Kidney (tissue), 14 donors: ENCODE measurements around the gene CAMKMT. TPM values are rescaled to one million over a fixed set of nuclear protein-coding genes. Genes with fewer than 3 reads are reported as not detected.

Source experiments
- DNase-seq, 5 donors: peaks; one replicate each; pipeline ENCODE4 v3.0.0-alpha.2; 2013 to 2020
- FAIRE-seq: peaks from 2 replicates; lab custom pipeline; 2012; peaks lifted over from hg19 to GRCh38; lab: Jason Lieb, UNC
- H3K27ac ChIP-seq, 2 donors: one replicate each; pipeline ENCODE4 v1.7.0; 2013; ENCODE audit warnings: low read depth in 2 of 2, low read length in 2 of 2, inconsistent platforms in 1 of 2
- H3K27me3 ChIP-seq: one replicate; pipeline ENCODE4 v1.7.1; 2013; ENCODE audit warnings: low read length, inconsistent platforms; ENCODE audit not compliant: control insufficient read depth, insufficient read depth
- H3K36me3 ChIP-seq, 3 donors: one replicate each; pipeline versions ENCODE4 v1.7.0 to v1.7.1; 2013; ENCODE audit warnings: low read length in 3 of 3, control low read depth in 1 of 3, inconsistent platforms in 1 of 3; ENCODE audit not compliant: insufficient read depth in 3 of 3, control insufficient read depth in 2 of 3
- H3K4me1 ChIP-seq, 3 donors: one replicate each; pipeline versions ENCODE4 v1.7.0 to v1.7.1; 2013; ENCODE audit warnings: low read length in 3 of 3, inconsistent platforms in 1 of 3, low read depth in 1 of 3; ENCODE audit not compliant: control insufficient read depth in 2 of 3, insufficient read depth in 2 of 3
- H3K4me3 ChIP-seq, 3 donors: one replicate each; pipeline versions ENCODE4 v1.7.0 to v1.8.1; 2013; ENCODE audit warnings: low read length in 3 of 3, control low read depth in 1 of 3, inconsistent platforms in 1 of 3
- H3K9ac ChIP-seq, 3 donors: one replicate each; pipeline versions ENCODE4 v1.7.0 to v1.7.1; 2013; ENCODE audit warnings: low read length in 3 of 3, control low read depth in 1 of 3, inconsistent platforms in 1 of 3
- H3K9me3 ChIP-seq, 3 donors: one replicate each; pipeline versions ENCODE4 v1.7.0 to v1.7.1; 2013; ENCODE audit warnings: low read length in 3 of 3, control low read depth in 1 of 3, inconsistent platforms in 1 of 3; ENCODE audit not compliant: control insufficient read depth in 2 of 3, insufficient read depth in 1 of 3
- intact Hi-C: fragments of 100-400 bp; cut with DNase I; formaldehyde crosslinking; loops from one replicate; pipeline ENCODE4 v1.11.1; 2022
- polyA plus RNA-seq: library from polyadenylated mRNA; stranded (reverse); fragments of 350-450 nt; fragmentation: Illumina TruSeq; extraction: RNeasy Lipid Tissue Mini Kit (QIAGEN cat#74804); gene quantifications from one replicate; pipeline ENCODE4 v1.2.3, GENCODE V29; 2014; ENCODE audit warnings: low read depth, low replicate concordance; ENCODE audit not compliant: insufficient read depth
- total RNA-seq: library from RNA; stranded (reverse); fragmentation: NEBNext Ultra II Directional; extraction: Animal tissue kit (Norgen Biotek cat#: 25700); gene quantifications from one replicate; pipeline ENCODE4 v1.2.1, GENCODE V29; 2021
- TF ChIP-seq, protein P1 (sequence below): IDR thresholded peaks from 3 replicates; pipeline ENCODE4 v1.5.1; 2012; ENCODE audit warnings: mild to moderate bottlenecking, moderate library complexity, borderline replicate concordance; ENCODE audit not compliant: insufficient read depth; ENCODE audit errors: extremely low read depth
- donor health status: control.
- donor health status: control.
- donor health status: control.
- donor health status: control.
- donor health status: control.
- donor health status: DM: yes; HTN: yes; CAD: no.
- donor health status: Normal renal cell carcinoma (clear cell type).

The CAMKMT gene
- total and polyA plus RNA-seq, 2 donors from 2014 or later: 9.9 to 14.5 TPM

DNA sequence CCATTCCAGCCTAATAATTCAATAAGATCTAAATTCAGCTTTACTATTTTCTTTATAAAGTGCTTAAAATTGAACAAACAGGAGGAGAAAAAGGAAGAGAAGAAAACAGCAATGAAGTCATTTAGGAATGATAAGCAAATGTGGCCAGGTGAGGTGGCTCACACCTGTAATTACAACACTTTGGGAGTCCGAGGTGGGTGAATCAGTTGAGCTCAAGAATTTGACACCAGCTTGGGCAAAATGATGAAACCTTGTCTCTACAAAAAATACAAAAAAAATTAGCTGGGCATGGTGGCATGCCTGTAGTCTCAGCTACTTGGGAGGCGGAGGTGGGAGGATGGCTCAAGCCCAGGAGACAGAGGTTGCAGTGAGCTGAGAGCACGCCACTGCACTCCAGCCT lies 129.0 kb downstream of the CAMKMT start:
- Histone ChIP-seq H3K9me3 (no peaks in the 10 kb centered on the region), H3K4me1 (no peaks in the 10 kb centered on the region), H3K9ac (no peak overlapping the region), H3K27me3 (no peaks in the 10 kb centered on the region), H3K27ac (no peak overlapping the region), H3K36me3 (no peaks in the 10 kb centered on the region), H3K4me3 (no peak overlapping the region)
- no peak for FAIRE-seq
- DNase-seq: no peak
- intact Hi-C loops: no loop called here
- TF ChIP-seq, protein P1, sequence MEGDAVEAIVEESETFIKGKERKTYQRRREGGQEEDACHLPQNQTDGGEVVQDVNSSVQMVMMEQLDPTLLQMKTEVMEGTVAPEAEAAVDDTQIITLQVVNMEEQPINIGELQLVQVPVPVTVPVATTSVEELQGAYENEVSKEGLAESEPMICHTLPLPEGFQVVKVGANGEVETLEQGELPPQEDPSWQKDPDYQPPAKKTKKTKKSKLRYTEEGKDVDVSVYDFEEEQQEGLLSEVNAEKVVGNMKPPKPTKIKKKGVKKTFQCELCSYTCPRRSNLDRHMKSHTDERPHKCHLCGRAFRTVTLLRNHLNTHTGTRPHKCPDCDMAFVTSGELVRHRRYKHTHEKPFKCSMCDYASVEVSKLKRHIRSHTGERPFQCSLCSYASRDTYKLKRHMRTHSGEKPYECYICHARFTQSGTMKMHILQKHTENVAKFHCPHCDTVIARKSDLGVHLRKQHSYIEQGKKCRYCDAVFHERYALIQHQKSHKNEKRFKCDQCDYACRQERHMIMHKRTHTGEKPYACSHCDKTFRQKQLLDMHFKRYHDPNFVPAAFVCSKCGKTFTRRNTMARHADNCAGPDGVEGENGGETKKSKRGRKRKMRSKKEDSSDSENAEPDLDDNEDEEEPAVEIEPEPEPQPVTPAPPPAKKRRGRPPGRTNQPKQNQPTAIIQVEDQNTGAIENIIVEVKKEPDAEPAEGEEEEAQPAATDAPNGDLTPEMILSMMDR: no peak

DNA sequence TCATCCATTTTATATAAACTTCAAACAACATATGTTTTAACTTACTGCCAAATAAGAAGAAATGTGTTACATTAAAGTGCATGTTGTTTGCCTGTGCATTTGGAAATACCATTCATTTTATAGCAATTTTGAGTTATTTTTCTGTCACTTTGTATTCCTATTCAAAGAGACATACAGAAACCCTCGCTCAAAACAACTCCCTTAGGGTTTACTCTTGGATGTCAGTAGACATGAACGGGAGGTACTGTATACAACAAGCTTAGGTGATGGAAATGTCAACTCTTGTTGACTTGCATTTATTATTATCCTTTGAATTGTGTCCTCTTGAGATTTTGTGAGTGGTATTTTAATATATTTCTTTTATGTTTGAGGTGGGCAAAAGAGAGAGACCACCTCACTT lies 132.3 kb downstream of the CAMKMT start:
- intact Hi-C loops: no loop called here
- TF ChIP-seq, protein P1: no peak
- H3K9me3 ChIP-seq: no peaks in the 10 kb centered on the region
- DNase-seq (no peak), FAIRE-seq (no peak)
- H3K36me3 ChIP-seq: no peaks in the 10 kb centered on the region
- H3K27me3 ChIP-seq: no peaks in the 10 kb centered on the region
- no peak overlapping the region for H3K9ac ChIP-seq
- H3K27ac ChIP-seq: no peak overlapping the region
- H3K4me3 ChIP-seq: no peak overlapping the region
- H3K4me1 ChIP-seq: no peaks in the 10 kb centered on the region

GRCh38 chr2:44495035-44495434 lies 133.3 kb downstream of the CAMKMT start:
- Histone ChIP-seq H3K9me3 (no peaks in the 10 kb centered on the region), H3K27me3 (no peaks in the 10 kb centered on the region), H3K4me1 (no peaks in the 10 kb centered on the region), H3K27ac (no peak overlapping the region), H3K36me3 (no peaks in the 10 kb centered on the region), H3K9ac (no peak overlapping the region), H3K4me3 (no peak overlapping the region)
- DNase-seq (no peak), FAIRE-seq (no peak)
- intact Hi-C loops: no loop called here
- TF ChIP-seq, protein P1: no peak

DNA sequence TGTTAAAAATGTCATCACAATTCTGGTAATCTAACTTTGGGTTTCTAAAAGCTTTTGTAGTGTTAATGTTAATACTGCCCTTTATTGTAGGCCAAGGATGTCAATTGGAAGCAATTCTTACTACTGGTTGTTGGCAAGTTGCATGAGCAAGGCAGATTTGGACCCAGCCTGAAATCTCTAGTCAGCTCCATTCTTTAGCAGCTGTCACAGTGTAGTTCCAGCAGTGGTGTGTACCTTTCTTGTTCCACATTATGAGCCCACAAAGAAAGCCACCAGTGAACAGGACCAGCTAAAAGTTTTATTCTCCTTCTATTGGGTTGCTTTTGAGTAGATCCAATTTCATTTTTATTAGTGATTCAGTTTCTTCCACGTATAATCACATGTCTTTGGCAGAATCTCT lies 133.8 kb downstream of the CAMKMT start:
- H3K27me3 ChIP-seq: no peaks in the 10 kb centered on the region
- H3K27ac ChIP-seq: no peak overlapping the region
- intact Hi-C loops: no loop called here
- H3K9ac ChIP-seq: no peak overlapping the region
- H3K36me3 ChIP-seq: no peaks in the 10 kb centered on the region
- no peaks in the 10 kb centered on the region for H3K4me1 ChIP-seq
- FAIRE-seq: no peak
- no peaks in the 10 kb centered on the region for H3K9me3 ChIP-seq
- TF ChIP-seq, protein P1: no peak
- DNase-seq: no peak
- H3K4me3 ChIP-seq: no peak overlapping the region
